Stimulated activated CD8-positive, alpha-beta memory T cell treated with anti-CD3 and anti-CD28 coated beads, Interleukin-7, amount 100 ng/mL, for 4 hours (primary cell): ENCODE measurements around the gene EFNA5.
A peak's percentile ranks its signal among the peaks of the same experiment; 100 is the strongest.

ENCODE experiments used
- DNase-seq, 2 donors: peaks; one replicate each; pipeline ENCODE4 v3.0.0-alpha.2; 2020; ENCODE audit warnings: low read depth in 2 of 2

Gene EFNA5

GRCh38 chr5:107571621-107572536 lies 98.9 kb downstream of the EFNA5 start:
- DNase-seq, result peak; percentile 72 to 73

GRCh38 chr5:107570805-107571531 lies 99.8 kb downstream of the EFNA5 start:
- peak in 1 of 2 donors; percentile 2 for DNase-seq

DNA sequence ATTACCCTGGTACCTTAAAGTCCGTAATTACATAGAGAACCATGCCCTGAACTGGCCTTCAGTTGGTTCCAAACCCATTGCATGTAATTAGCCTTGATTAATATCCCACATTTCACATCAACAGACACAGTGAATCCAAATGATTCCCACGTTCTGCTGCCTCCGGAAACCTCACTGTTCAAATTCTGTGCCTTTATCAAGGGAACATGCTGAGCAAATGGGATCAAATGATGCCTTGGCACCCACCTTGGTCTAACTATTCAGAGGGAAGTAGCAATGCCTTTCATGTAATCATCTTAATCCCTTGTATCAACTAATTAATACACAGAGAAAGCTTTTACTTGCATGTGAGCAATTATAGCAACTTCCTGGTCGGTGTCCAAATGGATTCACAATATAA lies 100.6 kb downstream of the EFNA5 start:
- DNase-seq, result no peak

GRCh38 chr5:107567901-107568671 lies 102.7 kb downstream of the EFNA5 start:
- DNase-seq, result no peak

GRCh38 chr5:107566986-107567385 lies 103.8 kb downstream of the EFNA5 start:
- DNase-seq, result no peak

DNA sequence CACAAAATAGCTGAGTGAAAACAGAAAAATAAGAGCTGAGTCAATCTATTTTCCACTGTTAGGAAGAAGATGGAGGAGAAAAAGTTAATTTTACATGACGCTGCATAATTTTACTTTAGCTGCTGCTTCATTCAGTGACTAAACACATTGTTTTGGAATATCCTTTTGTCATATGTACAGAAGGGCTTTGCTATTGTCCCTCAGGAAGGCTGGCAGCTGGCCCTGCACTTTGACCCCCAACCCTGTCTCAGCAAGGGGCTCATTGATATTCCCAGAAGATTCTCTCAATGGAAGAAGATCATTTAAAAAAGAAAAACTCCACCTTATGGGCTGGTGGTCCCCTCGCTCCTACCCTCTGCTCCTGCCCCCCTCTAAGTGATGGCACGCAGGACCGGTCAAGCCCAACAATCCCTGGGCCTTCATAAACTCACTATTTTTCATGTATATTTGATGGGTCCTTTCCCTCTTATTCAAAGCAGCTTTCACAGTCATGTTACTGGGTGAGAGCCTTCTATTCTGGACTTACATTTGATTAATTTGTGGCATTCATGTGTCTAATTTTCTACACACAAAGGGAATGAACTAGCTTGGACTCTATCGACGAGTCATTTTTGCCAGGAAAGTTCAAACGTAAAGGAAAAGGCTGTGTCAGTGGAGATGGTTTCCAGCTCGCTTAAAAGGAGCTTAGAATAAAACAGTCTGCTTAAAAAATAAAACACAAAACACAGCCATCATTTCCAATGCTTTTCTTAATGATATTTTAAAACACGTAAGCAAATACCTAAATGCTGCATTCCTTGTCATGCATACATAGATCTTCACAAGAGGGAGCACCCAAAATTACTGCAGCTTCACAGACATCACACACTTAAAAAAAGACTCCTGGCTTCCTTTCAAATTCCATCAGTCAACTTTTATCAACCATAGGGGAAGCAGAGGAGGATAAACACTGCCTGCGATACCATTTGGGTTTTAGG lies 104.7 kb downstream of the EFNA5 start:
- no peak for DNase-seq

GRCh38 chr5:107564931-107565372 lies 105.8 kb downstream of the EFNA5 start:
- DNase-seq, result no peak

DNA sequence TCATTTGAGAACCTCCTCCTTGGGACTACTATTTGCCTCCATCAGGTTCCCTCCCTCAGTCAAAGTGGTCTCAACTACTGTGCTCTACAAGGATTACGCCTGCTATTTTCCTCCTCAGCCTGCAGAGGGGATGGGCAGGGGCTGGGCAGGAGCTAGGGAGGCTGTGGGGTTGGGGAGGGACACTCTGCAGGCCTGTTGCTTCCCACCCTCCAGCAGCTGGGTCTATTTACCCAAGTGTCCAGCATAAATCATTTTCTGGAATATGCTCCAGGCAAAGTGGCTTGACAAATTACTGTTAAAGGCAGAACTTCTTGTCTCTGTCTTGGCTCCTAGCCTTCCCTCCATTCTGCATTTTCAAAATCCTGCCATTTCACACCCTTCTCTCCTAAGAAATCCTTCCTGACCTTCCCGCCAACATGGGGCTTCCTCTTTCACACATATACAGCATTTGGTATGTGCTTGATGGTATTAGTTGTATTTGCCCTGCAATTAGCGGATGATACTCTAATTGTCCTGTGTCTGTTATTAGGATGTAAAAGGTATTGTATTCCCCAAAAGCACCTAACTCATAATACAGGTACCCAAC lies 106.7 kb downstream of the EFNA5 start:
- no peak for DNase-seq

DNA sequence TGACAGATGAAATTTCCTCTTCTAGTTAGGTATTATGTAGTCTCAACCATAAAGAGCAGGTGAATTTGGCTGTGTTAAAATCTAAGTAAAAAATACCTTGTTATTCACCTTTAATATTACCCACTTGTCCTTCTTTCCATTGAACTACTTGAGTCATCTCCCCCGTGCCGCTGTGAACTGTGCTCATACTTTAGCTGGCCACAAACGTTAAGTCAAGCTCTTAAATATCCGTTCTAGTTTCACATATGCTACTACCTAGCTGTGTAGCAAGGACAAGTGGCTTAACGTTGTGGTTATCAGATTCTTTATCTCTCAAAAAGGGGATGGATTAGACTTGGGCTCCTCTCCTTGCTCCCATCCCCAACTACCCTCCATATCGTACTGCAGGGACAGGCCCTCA lies 110.4 kb downstream of the EFNA5 start:
- no peak for DNase-seq

DNA sequence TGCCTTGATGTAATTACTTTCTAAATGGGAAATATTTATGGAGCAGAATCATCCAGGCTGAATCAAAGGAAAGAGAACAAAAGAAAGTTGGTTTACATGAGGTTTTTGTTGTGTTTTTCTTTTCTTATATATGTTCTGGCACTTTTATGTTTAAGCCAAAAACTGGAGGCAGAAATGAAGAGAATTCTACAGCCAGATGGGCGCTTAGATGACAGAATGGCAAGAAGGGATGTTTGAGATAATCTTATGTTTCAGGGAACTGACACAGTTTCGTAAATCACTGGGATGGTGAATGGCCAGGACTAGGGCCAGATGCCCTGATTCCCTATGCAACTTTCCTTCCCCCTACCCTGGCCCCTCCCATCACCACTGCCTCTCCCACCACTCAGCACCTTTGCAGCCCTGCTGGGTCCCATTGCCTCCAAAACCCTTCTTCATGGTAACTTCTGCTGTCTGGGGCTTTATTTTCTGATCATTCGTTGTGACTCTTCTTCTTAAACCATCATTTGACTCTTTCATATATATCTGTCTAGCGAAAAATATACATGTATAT lies 111.8 kb downstream of the EFNA5 start:
- no peak for DNase-seq

GRCh38 chr5:107557051-107557658 lies 113.6 kb downstream of the EFNA5 start:
- DNase-seq, result no peak

DNA sequence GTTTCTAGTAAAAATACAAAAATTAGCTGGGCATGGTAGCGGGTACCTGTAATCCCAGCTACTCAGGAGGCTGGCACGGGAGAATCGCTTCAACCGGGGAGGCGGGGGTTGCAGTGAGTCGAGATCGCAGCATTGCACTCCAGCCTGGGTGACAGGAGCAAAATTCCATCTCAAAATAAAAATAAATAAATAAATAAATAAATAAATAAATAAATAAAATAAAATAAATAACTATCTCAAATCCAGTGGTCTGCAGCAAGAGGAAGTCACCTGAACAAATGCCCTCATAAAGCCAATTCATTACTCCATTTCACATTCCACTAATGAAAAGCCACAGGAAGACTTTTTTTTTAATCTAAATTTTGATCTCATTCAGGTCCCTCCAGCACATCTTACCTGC lies 114.2 kb downstream of the EFNA5 start:
- no peak for DNase-seq

DNA sequence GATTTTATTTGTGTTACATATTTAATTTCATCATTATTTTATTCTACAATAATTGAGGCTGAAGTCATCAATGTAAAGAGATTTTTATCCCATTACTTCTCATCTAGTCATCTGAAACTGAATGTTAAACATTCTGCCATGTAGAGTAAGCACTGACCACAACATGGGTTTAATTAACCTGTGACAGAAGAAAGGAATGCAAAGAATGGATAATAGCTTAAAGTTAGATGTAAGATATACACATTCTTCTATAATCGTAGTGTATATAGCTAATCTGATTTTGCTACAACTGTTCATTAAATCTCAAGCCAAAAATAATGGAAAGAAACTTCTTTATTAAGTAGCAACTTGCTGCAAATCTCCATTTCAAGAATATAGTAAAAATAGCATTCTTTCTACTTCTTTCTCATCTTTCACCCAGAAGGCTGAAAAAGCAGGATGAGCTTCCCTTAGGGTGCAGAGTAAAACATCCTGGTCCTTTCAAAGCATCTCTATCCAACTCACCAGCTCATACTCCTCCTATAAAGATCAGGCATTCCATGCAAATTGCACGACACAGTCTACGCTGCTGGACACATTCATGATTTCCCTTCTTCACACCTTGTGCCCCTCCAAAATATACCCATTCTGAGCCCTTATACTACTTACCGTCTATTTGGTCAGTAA lies 115.2 kb downstream of the EFNA5 start:
- no peak for DNase-seq

GRCh38 chr5:107554776-107555424 lies 115.8 kb downstream of the EFNA5 start:
- DNase-seq, result no peak

DNA sequence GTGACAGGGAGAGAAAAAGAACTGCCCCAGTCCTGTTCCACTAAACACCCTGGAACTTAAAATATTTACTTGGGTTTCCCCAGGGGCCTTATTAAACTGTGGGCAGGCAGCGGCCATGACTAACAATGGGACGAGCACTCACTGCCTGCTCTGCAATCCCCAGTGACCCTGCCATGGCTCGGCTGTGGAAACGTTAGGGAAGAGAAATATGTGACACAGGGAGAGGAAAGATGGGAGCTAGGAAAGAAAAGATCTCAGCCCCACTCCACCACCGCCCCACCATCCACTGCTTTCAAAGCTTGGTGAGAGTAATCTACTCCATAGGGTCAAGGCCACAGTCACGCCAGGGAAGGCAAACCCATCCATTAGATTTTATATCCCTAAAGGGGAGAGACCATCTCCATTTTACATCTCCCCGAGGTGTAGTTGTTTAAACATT lies 117.6 kb downstream of the EFNA5 start:
- DNase-seq, result no peak

DNA sequence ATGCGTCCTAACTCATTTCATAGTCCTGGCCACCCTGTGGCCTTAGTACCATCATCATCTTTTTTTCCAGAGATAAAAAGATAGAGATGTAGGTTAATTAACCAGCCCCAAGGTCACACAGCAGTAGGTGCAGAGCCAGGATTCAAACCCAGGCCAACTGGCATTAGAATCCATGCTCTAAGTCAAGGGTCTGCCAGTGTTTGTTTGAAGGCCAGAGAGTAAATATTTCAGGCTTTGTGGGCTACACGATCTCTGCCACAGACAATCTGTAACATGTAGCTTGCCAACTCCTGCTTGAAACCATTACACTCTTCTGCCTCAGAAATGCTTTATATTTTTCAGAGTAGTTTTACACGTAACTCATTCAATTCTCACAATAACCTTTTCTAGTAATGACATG lies 119.6 kb downstream of the EFNA5 start:
- DNase-seq, result no peak

DNA sequence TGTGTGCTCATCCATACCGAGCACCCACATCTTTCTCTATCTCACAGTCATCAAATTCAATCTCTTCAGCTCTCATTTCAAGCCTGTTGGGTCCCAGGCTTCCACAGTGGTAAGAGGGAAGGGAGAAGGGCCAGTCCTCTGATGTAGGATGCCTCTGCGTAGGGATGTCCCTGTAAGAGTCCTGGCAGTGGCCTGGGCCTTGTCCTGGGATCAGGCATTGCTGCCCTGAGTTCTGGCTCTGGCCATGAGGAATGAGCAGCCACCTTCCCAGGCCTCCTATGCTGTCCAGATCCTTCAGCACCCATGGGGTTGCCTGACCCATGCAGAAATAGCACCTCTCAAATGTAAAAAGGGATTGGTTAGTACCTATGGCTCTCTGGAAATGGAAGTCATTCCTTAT lies 121.2 kb downstream of the EFNA5 start:
- no peak for DNase-seq

GRCh38 chr5:107548477-107548876 lies 122.3 kb downstream of the EFNA5 start:
- no peak for DNase-seq

GRCh38 chr5:107546719-107547118 lies 124.0 kb downstream of the EFNA5 start:
- DNase-seq, result no peak
